ENCODE measurements around the gene ZNF519. TPM values are rescaled to one million over a fixed set of nuclear protein-coding genes. Genes with fewer than 3 reads are reported as not detected.

The ZNF519 gene
- total and polyA plus RNA-seq, 7 donors, result under 0.01 to 46.0 (median 15.7) TPM; not detected in 1

DNA sequence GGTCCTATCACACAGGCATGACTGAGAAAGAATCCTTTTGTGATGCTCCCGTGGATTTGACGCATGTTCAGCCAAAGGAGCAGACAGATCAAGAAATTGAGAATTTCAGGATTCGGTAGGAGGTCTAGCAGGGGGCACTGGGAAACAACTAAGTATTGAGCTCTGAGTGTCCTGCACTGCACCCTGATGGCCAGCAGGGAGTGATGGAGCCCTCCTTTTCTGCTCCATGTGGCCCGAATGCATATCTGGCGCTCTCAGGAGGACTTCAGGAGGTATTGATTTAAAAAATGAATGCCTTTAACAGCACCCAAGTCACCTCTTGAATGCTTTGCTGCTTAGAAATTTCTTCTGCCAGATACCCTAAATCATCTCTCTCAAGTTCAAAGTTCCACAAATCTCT lies 58.0 kb downstream of the ZNF519 start:
- Histone ChIP-seq H3K27ac (no peak overlapping the region), H3K4me3 (no peak overlapping the region), H3K9me3 (no peaks in the 10 kb centered on the region), H3K36me3 (peaks cover 0 to 10% (median 6%) of the 10 kb centered on the region in 4 donors), H3K27me3 (no peaks in the 10 kb centered on the region), H3K4me1 (no peaks in the 10 kb centered on the region)
- intact Hi-C loops (cut with DNase I), result no loop called here
- no peak for DNase-seq
- TF ChIP-seq EP300 (IDR thresholded peaks at IDR 0.05) (no peak), POLR2A (IDR thresholded peaks at IDR 0.05) (no peak), POLR2AphosphoS5 (IDR thresholded peaks at IDR 0.05) (no peak)
- TF ChIP-seq, protein P1, sequence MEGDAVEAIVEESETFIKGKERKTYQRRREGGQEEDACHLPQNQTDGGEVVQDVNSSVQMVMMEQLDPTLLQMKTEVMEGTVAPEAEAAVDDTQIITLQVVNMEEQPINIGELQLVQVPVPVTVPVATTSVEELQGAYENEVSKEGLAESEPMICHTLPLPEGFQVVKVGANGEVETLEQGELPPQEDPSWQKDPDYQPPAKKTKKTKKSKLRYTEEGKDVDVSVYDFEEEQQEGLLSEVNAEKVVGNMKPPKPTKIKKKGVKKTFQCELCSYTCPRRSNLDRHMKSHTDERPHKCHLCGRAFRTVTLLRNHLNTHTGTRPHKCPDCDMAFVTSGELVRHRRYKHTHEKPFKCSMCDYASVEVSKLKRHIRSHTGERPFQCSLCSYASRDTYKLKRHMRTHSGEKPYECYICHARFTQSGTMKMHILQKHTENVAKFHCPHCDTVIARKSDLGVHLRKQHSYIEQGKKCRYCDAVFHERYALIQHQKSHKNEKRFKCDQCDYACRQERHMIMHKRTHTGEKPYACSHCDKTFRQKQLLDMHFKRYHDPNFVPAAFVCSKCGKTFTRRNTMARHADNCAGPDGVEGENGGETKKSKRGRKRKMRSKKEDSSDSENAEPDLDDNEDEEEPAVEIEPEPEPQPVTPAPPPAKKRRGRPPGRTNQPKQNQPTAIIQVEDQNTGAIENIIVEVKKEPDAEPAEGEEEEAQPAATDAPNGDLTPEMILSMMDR (IDR thresholded peaks at IDR 0.05), result no peak
- 95 to 96% methylated on average over 5 of the region's 5 CpGs for WGBS, 2 donors

DNA sequence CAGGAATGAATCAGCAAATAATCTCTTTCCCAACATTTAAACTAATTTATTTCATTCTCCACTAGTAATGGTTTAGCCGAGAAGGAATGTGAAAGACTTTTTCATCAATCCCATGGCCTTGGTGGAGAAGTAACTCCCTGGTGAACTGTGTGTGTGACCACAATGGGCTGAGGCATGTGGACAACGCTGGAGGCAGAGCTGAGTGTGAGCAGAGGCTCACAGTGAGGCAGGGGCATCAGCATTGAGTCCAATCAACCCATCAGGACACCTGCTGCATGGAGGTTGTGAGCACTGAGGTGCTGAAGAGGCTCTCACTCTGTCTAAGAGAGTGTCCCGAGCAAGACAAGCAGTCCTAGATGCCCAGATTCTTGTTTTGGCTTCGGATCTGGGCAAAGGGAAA lies 78.6 kb downstream of the ZNF519 start:
- DNase-seq, result no peak
- Histone ChIP-seq H3K9me3 (peaks cover 0 to 4% (median under 1%) of the 10 kb centered on the region in 4 donors), H3K27me3 (no peaks in the 10 kb centered on the region), H3K4me1 (no peaks in the 10 kb centered on the region), H3K4me3 (no peak overlapping the region), H3K27ac (no peak overlapping the region), H3K36me3 (no peaks in the 10 kb centered on the region)
- intact Hi-C loops (cut with DNase I), result no loop called here
- TF ChIP-seq EP300 (IDR thresholded peaks at IDR 0.05), result no peak
- TF ChIP-seq, protein P1 (IDR thresholded peaks at IDR 0.05), result no peak
- WGBS, 2 donors, result 82 to 88% methylated on average over 4 of the region's 4 CpGs

Other genes starting within 250 kb of the ZNF519 start
- gene MC2R, start 216.9 kb downstream of the ZNF519 start, total RNA-seq, result not detected
- not detected for gene MC2R, start 216.9 kb downstream of the ZNF519 start, polyA plus RNA-seq

Measured in sigmoid colon (tissue), 7 donors.